LNCaP clone FGC (cell line): ENCODE measurements around the gene VRK1.

ENCODE experiments used
- DNase-seq: peaks from one replicate; pipeline ENCODE4 v3.0.0-alpha.2; 2011; ENCODE audit warnings: low read depth
- H3K4me3 ChIP-seq: 2 replicates; pipeline ENCODE4 v1.5.1; 2011; ENCODE audit warnings: mild to moderate bottlenecking, low read depth, low read length, control low read depth
- CTCF ChIP-seq: IDR thresholded peaks from 2 replicates; pipeline ENCODE4 v1.5.1; 2012; ENCODE audit warnings: mild to moderate bottlenecking; ENCODE audit not compliant: control insufficient read depth, insufficient read depth; ENCODE audit errors: extremely low read depth

Gene VRK1

GRCh38 chr14:96790186-96790585, 7.0 kb upstream of the VRK1 start:
- no peak for TF ChIP-seq CTCF
- DNase-seq: no peak
- H3K4me3 ChIP-seq: no peak overlapping the region

DNA sequence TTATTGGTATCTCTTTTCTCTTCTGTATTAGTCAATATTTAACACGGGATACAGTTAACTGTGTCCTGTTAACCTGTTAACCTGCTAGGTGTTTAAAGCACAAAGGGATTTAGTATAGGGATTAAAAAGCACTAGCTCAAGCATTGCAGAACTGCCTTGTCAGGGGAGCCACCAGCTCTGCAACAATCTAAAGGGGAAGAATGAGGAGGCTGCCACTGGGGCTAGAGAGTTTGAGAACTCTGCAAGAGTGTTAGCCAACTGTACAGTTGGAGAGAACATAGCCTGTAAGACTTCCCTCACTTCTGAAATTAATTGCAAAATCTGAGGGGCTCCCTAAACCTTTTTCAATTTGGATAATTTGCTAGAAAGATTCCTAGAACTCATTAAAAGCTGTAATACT, 6.5 kb upstream of the VRK1 start:
- DNase-seq: no peak
- H3K4me3 ChIP-seq: no peak overlapping the region
- TF ChIP-seq CTCF: no peak

DNA sequence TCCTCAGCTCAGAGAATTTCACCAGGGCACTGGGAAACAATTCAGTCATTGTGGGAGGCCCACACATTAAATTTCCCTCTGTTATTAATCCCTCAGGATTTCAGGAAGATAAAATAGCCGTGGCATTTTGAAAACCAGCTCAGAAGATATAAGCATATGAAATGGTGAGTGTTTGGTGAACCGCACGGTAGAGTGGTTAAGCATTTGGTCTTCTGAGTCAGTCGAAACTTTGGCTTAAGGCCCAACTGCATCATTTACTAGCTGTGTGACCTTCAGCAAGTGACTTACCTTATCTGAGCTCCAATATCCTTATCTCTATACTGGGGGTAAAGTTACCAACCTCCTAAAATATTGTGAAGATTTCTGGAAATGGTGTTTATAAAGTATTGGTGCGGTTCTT, 5.2 kb upstream of the VRK1 start:
- TF ChIP-seq CTCF: no peak
- no peak overlapping the region for H3K4me3 ChIP-seq
- no peak for DNase-seq

DNA sequence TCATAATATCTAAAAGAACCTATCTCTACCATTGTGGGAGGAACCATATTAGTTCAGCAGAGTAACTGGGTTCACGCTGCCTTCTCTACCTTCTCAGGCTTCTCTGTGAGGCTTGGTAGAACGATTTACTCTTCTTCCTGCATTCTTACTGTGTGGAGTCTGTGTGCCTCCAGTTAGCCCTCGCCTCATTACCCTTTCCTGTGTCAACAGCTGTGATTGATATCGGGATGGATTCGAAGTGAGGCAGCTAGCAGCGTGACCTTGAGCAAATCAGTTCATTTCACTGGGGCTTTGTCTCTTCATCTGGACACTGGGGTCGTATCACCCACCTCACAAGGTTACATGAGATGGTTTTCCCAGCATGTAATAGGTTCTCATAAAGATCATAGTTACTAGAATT, 4.6 kb upstream of the VRK1 start:
- DNase-seq: no peak
- no peak for TF ChIP-seq CTCF
- no peak overlapping the region for H3K4me3 ChIP-seq

DNA sequence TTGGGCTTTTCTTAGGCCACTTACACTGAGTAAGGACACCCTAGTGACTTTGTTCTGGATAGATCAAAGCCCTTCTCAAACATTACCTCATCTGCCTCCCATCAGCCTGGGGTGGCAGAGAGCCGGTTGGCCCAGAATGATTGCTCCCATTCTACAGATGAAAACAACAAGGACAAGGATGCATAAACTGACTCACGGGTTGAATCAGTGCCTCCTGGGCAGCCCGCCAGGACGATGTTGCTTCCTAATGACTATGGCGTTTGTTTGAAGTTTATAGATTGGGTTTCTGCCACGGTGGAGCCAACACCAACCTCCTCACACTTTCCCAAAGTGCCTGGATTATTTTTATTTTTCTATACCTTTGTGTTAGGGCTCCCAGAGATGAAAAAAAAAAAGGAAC, 3.6 kb upstream of the VRK1 start:
- TF ChIP-seq CTCF: no peak
- DNase-seq: peak; percentile 13
- H3K4me3 ChIP-seq: no peak overlapping the region

GRCh38 chr14:96795109-96795828, 1.9 kb upstream of the VRK1 start:
- no peak for DNase-seq
- no peak overlapping the region for H3K4me3 ChIP-seq
- TF ChIP-seq CTCF: no peak
